Spleen (tissue), 11 donors: ENCODE measurements around the gene RGS1. TPM values are rescaled to one million over a fixed set of nuclear protein-coding genes. Genes with fewer than 3 reads are reported as not detected.

ENCODE experiments used
- DNase-seq: peaks from one replicate; pipeline ENCODE4 v3.0.0-alpha.2; 2020
- H3K27ac ChIP-seq, 8 donors: fragments of 200-600 bp; sonication (generic) in 7 of 8; 1 replicate in 4 of 8; 2 replicates in 4 of 8; pipeline versions ENCODE4 v1.5.0 to v1.8.0; 2016 to 2021; ENCODE audit warnings: inconsistent platforms in 4 of 8, mild to moderate bottlenecking in 4 of 8, moderate library complexity in 1 of 8
- H3K27me3 ChIP-seq, 7 donors: fragments of 200-600 bp; sonication (generic) in 6 of 7; replicated peaks in 1 of 7; 1 replicate in 4 of 7; 2 replicates in 3 of 7; pipeline versions ENCODE4 v1.5.0 to v1.8.0; 2016 to 2021; ENCODE audit warnings: inconsistent platforms in 3 of 7, mild to moderate bottlenecking in 1 of 7
- H3K36me3 ChIP-seq, 6 donors: fragments of 200-600 bp; sonication (generic) in 5 of 6; 1 replicate in 4 of 6; 2 replicates in 2 of 6; pipeline versions ENCODE4 v1.5.0 to v1.8.0; 2016 to 2021; ENCODE audit warnings: inconsistent platforms in 2 of 6
- H3K4me1 ChIP-seq, 6 donors: fragments of 200-600 bp; sonication (generic) in 5 of 6; 1 replicate in 3 of 6; 2 replicates in 3 of 6; pipeline versions ENCODE4 v1.5.0 to v1.8.0; 2016 to 2021; ENCODE audit warnings: inconsistent platforms in 3 of 6
- H3K4me3 ChIP-seq, 8 donors: fragments of 200-600 bp; sonication (generic) in 7 of 8; 1 replicate in 4 of 8; 2 replicates in 4 of 8; pipeline versions ENCODE4 v1.5.0 to v1.8.0; 2016 to 2021; ENCODE audit warnings: inconsistent platforms in 4 of 8, mild to moderate bottlenecking in 4 of 8, moderate library complexity in 2 of 8
- H3K9me3 ChIP-seq, 8 donors: fragments of 200-600 bp; sonication (generic) in 7 of 8; 1 replicate in 4 of 8; 2 replicates in 4 of 8; pipeline versions ENCODE4 v1.5.0 to v1.8.0; 2016 to 2021; ENCODE audit warnings: inconsistent platforms in 4 of 8
- POLR2A ChIP-seq, 3 donors: fragments of 450-650 bp; IDR thresholded peaks; one replicate each; pipeline ENCODE4 v1.5.1; 2017; ENCODE audit warnings: antibody characterized with exemption in 3 of 3, mild to moderate bottlenecking in 1 of 3
- POLR2AphosphoS5 ChIP-seq, 3 donors: sonication (generic); formaldehyde crosslinking; IDR thresholded peaks; one replicate each; pipeline ENCODE4 v1.5.1; 2017; ENCODE audit warnings: antibody characterized with exemption in 3 of 3
- WGBS, 5 donors: extraction: QIAGEN DNeasy Blood & Tissue Kit in 3 of 5; methylation state at CpG; one replicate each; pipeline versions ENCODE4 v1.1.5 to v1.1.7; 2013 to 2018; 5-methylcytosine and 5-hydroxymethylcytosine counted together
- intact Hi-C: fragments of 100-400 bp; cut with DNase I; formaldehyde crosslinking; loops from one replicate; pipeline ENCODE4 v1.15.0; 2023; ENCODE audit warnings: low total_unique reads
- polyA plus RNA-seq, 3 donors: library from polyadenylated mRNA; stranded (reverse); fragments of 200-250 nt; gene quantifications; one replicate each; pipeline ENCODE4 v1.2.1, GENCODE V29; 2013
- total RNA-seq, 7 donors: library from RNA; depleted of rRNA in 3 of 7; stranded (reverse); fragments of >200 nt in 3 of 7; fragmentation: NEBNext Ultra II Directional in 4 of 7; extraction: Animal tissue kit (Norgen Biotek cat#: 25700) in 4 of 7; gene quantifications; one replicate each; pipeline versions ENCODE4 v1.1.0 to v1.2.1, GENCODE V29; 2016 to 2021
- TF ChIP-seq, protein P1 (sequence below), 11 experiments: fragments of 200-600 bp in 7 of 11; fragments of 450-650 bp in 4 of 11; sonication (generic) in 4 of 11; IDR thresholded peaks in 8 of 11; conservative IDR thresholded peaks in 3 of 11; 1 replicate in 7 of 11; 2 replicates in 4 of 11; pipeline versions ENCODE4 v1.4.0 to v1.8.0; 2016 to 2021; ENCODE audit warnings: antibody characterized with exemption in 11 of 11, inconsistent platforms in 4 of 11, mild to moderate bottlenecking in 1 of 11
- donor health status: healthy with polysubstance abuse.
- donor health status: DM: no; HTN: no; CAD: no; lungs with moderate emphysema.
- donor health status: DM: no; HTN: no; CAD: no.
- donor health status: Bipolar disorder and iron deficiency.
- donor health status: healthy.
- donor health status: DM: no; HTN: no; CAD: no.
- donor health status: DM: yes; HTN: yes; CAD: no.

Gene RGS1
- total and polyA plus RNA-seq, 10 donors: 15.9 to 261 (median 68.2) TPM

DNA sequence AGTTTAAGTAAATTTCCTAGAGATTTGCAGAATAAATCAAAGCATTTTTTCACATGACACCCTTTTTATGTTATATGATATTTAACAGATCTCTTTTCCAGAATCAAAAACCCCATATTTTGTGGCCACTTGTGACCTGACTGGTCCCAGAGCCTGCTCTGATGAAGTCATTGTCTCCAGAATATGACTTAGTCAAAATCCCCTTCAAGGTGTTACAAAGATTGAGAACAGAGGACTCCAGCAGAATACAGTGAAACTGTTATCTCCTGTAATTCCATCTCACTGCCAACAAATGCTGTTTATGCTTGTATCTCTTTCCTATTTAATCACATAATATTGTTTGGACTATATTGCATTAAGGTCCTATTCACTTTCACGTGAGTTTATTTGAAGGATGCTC lies 25.6 kb downstream of the RGS1 start:
- Histone ChIP-seq H3K4me3 (no peak overlapping the region), H3K27ac (no peak overlapping the region), H3K27me3 (no peaks in the 10 kb centered on the region), H3K9me3 (no peaks in the 10 kb centered on the region), H3K4me1 (peaks cover 0 to 17% (median 5%) of the 10 kb centered on the region in 6 donors), H3K36me3 (no peaks in the 10 kb centered on the region)
- no peak for DNase-seq
- WGBS, 5 donors: 77 to 89% (median 88%) methylated on average over 1 of the region's 1 CpG
- TF ChIP-seq, protein P1, sequence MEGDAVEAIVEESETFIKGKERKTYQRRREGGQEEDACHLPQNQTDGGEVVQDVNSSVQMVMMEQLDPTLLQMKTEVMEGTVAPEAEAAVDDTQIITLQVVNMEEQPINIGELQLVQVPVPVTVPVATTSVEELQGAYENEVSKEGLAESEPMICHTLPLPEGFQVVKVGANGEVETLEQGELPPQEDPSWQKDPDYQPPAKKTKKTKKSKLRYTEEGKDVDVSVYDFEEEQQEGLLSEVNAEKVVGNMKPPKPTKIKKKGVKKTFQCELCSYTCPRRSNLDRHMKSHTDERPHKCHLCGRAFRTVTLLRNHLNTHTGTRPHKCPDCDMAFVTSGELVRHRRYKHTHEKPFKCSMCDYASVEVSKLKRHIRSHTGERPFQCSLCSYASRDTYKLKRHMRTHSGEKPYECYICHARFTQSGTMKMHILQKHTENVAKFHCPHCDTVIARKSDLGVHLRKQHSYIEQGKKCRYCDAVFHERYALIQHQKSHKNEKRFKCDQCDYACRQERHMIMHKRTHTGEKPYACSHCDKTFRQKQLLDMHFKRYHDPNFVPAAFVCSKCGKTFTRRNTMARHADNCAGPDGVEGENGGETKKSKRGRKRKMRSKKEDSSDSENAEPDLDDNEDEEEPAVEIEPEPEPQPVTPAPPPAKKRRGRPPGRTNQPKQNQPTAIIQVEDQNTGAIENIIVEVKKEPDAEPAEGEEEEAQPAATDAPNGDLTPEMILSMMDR (IDR thresholded peaks at IDR 0.05 in 8 of 11, conservative IDR thresholded peaks at IDR 0.05 in 3 of 11): no peak
- no peak for TF ChIP-seq POLR2AphosphoS5 (IDR thresholded peaks at IDR 0.05)
- TF ChIP-seq POLR2A (IDR thresholded peaks at IDR 0.05): no peak
- intact Hi-C loops: no loop called here

DNA sequence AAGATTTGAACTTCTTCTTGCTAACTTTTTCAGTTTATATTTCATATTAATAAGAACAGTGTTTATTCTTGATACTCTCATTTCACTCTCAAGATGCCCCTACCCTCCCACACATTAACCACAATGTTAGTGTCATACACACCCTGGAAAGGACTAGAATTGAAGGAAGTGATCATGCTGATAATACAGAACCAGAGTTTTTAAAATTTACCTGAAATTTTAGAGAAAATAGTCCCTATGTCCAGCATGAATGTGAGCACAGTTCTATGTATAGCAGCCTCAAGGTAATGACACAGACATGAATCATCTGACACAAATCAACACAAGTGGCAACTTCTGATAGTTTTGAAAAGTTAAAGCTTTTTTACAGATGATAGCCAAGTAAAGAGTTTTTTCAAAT lies 26.0 kb downstream of the RGS1 start:
- intact Hi-C loops: no loop called here
- Histone ChIP-seq H3K27me3 (no peaks in the 10 kb centered on the region), H3K9me3 (no peaks in the 10 kb centered on the region), H3K27ac (no peak overlapping the region), H3K4me1 (peaks cover 0 to 17% (median 5%) of the 10 kb centered on the region in 6 donors), H3K4me3 (no peak overlapping the region), H3K36me3 (no peaks in the 10 kb centered on the region)
- no peak for TF ChIP-seq POLR2AphosphoS5 (IDR thresholded peaks at IDR 0.05)
- TF ChIP-seq, protein P1 (IDR thresholded peaks at IDR 0.05 in 8 of 11, conservative IDR thresholded peaks at IDR 0.05 in 3 of 11): no peak
- TF ChIP-seq POLR2A (IDR thresholded peaks at IDR 0.05): no peak
- no peak for DNase-seq

DNA sequence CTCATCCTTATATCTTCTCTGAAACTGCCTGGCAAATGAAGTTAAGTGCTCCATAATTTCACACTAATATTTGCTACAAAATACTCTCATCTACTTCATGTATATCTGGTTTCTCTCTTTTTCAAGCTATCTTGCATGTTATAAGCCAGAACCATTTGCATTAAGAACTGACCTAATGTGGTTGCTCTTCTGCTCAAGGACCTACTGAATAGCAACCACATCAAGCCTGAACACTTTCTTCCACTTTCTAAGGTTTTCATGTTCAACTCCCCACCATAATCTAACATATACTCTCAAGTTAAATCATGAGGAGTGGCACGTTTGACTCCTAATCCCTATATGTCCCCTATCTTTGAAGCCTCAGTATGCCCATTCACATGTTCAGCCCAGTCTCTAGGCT lies 27.2 kb downstream of the RGS1 start:
- no peaks in the 10 kb centered on the region for H3K9me3 ChIP-seq
- no peak overlapping the region for H3K4me3 ChIP-seq
- peaks cover 0 to 17% (median 5%) of the 10 kb centered on the region in 6 donors for H3K4me1 ChIP-seq
- no peak overlapping the region for H3K27ac ChIP-seq
- H3K36me3 ChIP-seq: no peaks in the 10 kb centered on the region
- intact Hi-C loops: no loop called here
- no peaks in the 10 kb centered on the region for H3K27me3 ChIP-seq
- TF ChIP-seq POLR2AphosphoS5 (IDR thresholded peaks at IDR 0.05) (no peak), POLR2A (IDR thresholded peaks at IDR 0.05) (no peak)
- TF ChIP-seq, protein P1 (IDR thresholded peaks at IDR 0.05 in 8 of 11, conservative IDR thresholded peaks at IDR 0.05 in 3 of 11): no peak
- DNase-seq: no peak
- 69 to 86% (median 77%) methylated on average over 1 of the region's 1 CpG for WGBS, 5 donors

DNA sequence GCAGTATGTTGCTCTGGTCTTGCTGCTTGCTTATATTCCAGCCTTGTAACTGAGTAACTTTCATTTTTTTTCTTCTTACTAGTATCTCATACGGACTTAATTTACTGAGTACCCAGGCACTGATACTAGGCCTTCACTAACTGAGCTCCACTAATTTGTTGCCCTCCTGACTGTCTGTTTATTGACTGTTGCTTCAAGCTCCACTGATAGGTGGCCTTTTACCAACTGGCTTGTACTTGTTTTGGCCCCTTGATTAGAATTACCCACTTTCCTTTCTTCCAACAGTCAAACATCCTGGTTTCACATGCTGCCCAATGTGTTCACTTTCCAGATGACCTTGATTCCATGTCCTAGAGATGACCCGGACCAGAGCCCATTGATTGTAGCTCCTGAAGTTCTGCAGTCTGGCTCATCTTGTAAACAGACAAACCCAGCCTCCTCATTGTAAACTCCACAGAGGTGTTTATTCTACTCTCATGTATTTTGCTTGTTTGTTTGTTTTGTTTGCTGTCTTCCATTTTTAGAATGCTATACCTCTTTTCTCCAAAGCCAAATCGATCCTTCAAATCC lies 27.7 kb downstream of the RGS1 start:
- 74 to 85% (median 83%) methylated on average over 3 of the region's 3 CpGs for WGBS, 5 donors

More for the DNA sequence above, 27.7 kb downstream of the RGS1 start:
- intact Hi-C loops: no loop called here
- H3K36me3 ChIP-seq: no peaks in the 10 kb centered on the region
- H3K9me3 ChIP-seq: no peaks in the 10 kb centered on the region
- TF ChIP-seq POLR2A (IDR thresholded peaks at IDR 0.05) (no peak), POLR2AphosphoS5 (IDR thresholded peaks at IDR 0.05) (no peak)
- TF ChIP-seq, protein P1 (IDR thresholded peaks at IDR 0.05 in 8 of 11, conservative IDR thresholded peaks at IDR 0.05 in 3 of 11): no peak
- H3K4me3 ChIP-seq: no peak overlapping the region
- no peak overlapping the region for H3K27ac ChIP-seq
- no peak for DNase-seq
- H3K27me3 ChIP-seq: no peaks in the 10 kb centered on the region
- H3K4me1 ChIP-seq: peaks cover 0 to 17% (median 5%) of the 10 kb centered on the region in 6 donors
